Natural killer cell (primary cell): ENCODE measurements around the gene IMMT. TPM values are rescaled to one million over a fixed set of nuclear protein-coding genes. Genes with fewer than 3 reads are reported as not detected.
A peak's percentile ranks its signal among the peaks of the same experiment; 100 is the strongest.

ENCODE experiments used
- ATAC-seq, 3 donors: fragments of 150-1000 bp in 2 of 3; fragments of 200-7000 bp in 1 of 3; cut with Tn5 transposase; 1 replicate in 1 of 3; 2 replicates in 2 of 3; pipeline ENCODE4 v1.10.0; 2021; ENCODE audit warnings: mild to moderate bottlenecking in 2 of 3, moderate library complexity in 2 of 3
- DNase-seq, 2 donors: peaks; one replicate each; pipeline versions ENCODE4 v3.0.0 to v3.0.0-alpha.2; 2013 to 2021; ENCODE audit warnings: mixed read lengths in 1 of 2
- H3K27ac ChIP-seq: one replicate; pipeline ENCODE4 v1.5.1; 2013; ENCODE audit warnings: mild to moderate bottlenecking, low read length
- H3K27me3 ChIP-seq: one replicate; pipeline ENCODE4 v1.6.1; 2013; ENCODE audit warnings: low read length; ENCODE audit not compliant: control insufficient read depth, insufficient read depth
- H3K36me3 ChIP-seq: one replicate; pipeline ENCODE4 v1.6.1; 2013; ENCODE audit warnings: low read length; ENCODE audit not compliant: control insufficient read depth, insufficient read depth
- H3K4me1 ChIP-seq: one replicate; pipeline ENCODE4 v1.6.1; 2013; ENCODE audit warnings: low read length; ENCODE audit not compliant: control insufficient read depth, insufficient read depth
- H3K4me3 ChIP-seq: one replicate; pipeline ENCODE4 v1.5.1; 2013; ENCODE audit warnings: low read length
- H3K9me3 ChIP-seq: one replicate; pipeline ENCODE4 v1.6.1; 2013; ENCODE audit warnings: low read length; ENCODE audit not compliant: control insufficient read depth, insufficient read depth
- H3K27ac Mint-ChIP-seq, 2 donors: one replicate each; pipeline ENCODE4 v1.8.0; 2022; ENCODE audit warnings: mild to moderate bottlenecking in 2 of 2, mixed read lengths in 2 of 2, moderate library complexity in 1 of 2
- H3K27me3 Mint-ChIP-seq, 2 donors: one replicate each; pipeline ENCODE4 v1.8.0; 2022; ENCODE audit warnings: low read depth in 2 of 2, mixed read lengths in 2 of 2
- H3K36me3 Mint-ChIP-seq: one replicate; pipeline ENCODE4 v1.8.0; 2022; ENCODE audit warnings: mixed read lengths
- H3K4me1 Mint-ChIP-seq, 2 donors: one replicate each; pipeline ENCODE4 v1.8.0; 2022; ENCODE audit warnings: mixed read lengths in 2 of 2
- H3K4me3 Mint-ChIP-seq: one replicate; pipeline ENCODE4 v1.8.0; 2022; ENCODE audit warnings: mild to moderate bottlenecking, moderate library complexity, mixed read lengths
- H3K9me3 Mint-ChIP-seq, 2 donors: one replicate each; pipeline ENCODE4 v1.8.0; 2022; ENCODE audit warnings: mixed read lengths in 2 of 2
- CTCF ChIP-seq: fragments of 200-600 bp; IDR thresholded peaks from one replicate; pipeline ENCODE4 v1.8.0; 2022; ENCODE audit warnings: antibody characterized with exemption
- WGBS: methylation state at CpG from one replicate; pipeline ENCODE4 v1.1.7; 2013; ENCODE audit warnings: missing lambda C conversion rate; ENCODE audit not compliant: insufficient coverage; 5-methylcytosine and 5-hydroxymethylcytosine counted together
- intact Hi-C: fragments of 100-400 bp; cut with micrococcal nuclease; formaldehyde crosslinking; loops from one replicate; pipeline ENCODE4 v1.14.2; 2022
- total RNA-seq, 4 donors: library from RNA; stranded (reverse); fragments of 120-200 nt in 1 of 4; gene quantifications; one replicate each; pipeline versions ENCODE4 v1.2.3 to v1.2.4, GENCODE V29; 2013 to 2022

IMMT gene
- total RNA-seq, 3 donors from 2014 or later (not counting 1 experiment from before 2014, with no cell fraction given), result 54.5 to 62.6 (median 59.0) TPM

GRCh38 chr2:86143926-86144685 lies 51.2 kb downstream of the IMMT start:
- DNase-seq, result no peak
- H3K4me3 ChIP-seq, result no peak overlapping the region
- H3K4me3 Mint-ChIP-seq, result no peak overlapping the region
- H3K36me3 Mint-ChIP-seq, result peaks cover 6% of the 10 kb centered on the region
- H3K36me3 ChIP-seq, result peaks cover 65% of the 10 kb centered on the region
- WGBS, result 93% methylated on average over 14 of the region's 14 CpGs
- H3K4me1 Mint-ChIP-seq, result peaks cover 4% of the 10 kb centered on the region in 2 donors
- H3K27ac Mint-ChIP-seq, result peak overlapping the region in 1 of 2 donors; percentile 9
- H3K4me1 ChIP-seq, result no peaks in the 10 kb centered on the region
- intact Hi-C loops, result no loop called here
- no peaks in the 10 kb centered on the region for H3K27me3 Mint-ChIP-seq
- no peak overlapping the region for H3K27ac ChIP-seq
- TF ChIP-seq CTCF, result no peak
- no peaks in the 10 kb centered on the region for H3K9me3 Mint-ChIP-seq
- H3K27me3 ChIP-seq, result no peaks in the 10 kb centered on the region
- no peaks in the 10 kb centered on the region for H3K9me3 ChIP-seq
- no peak for ATAC-seq

- WGBS, result 93% methylated on average over 6 of the region's 6 CpGs
- DNase-seq (no peak), ATAC-seq (no peak)
- Histone ChIP-seq H3K27ac (no peak overlapping the region), H3K27me3 (no peaks in the 10 kb centered on the region), H3K9me3 (no peaks in the 10 kb centered on the region), H3K4me3 (no peak overlapping the region), H3K4me1 (no peaks in the 10 kb centered on the region), H3K36me3 (peaks cover 66% of the 10 kb centered on the region)
- intact Hi-C loops, result no loop called here
- Mint-ChIP-seq H3K36me3 (no peaks in the 10 kb centered on the region), H3K4me3 (no peak overlapping the region), H3K9me3 (no peaks in the 10 kb centered on the region), H3K27ac (peak overlapping the region in 1 of 2 donors; percentile 29), H3K4me1 (peaks cover 0 to 7% of the 10 kb centered on the region in 2 donors), H3K27me3 (no peaks in the 10 kb centered on the region)
- no peak for TF ChIP-seq CTCF
These were observed 52.0 kb downstream of the IMMT start for GRCh38 chr2:86143307-86143706.

GRCh38 chr2:86142436-86143257 lies 52.6 kb downstream of the IMMT start:
- Histone ChIP-seq H3K4me3 (no peak overlapping the region), H3K4me1 (no peaks in the 10 kb centered on the region), H3K9me3 (no peaks in the 10 kb centered on the region), H3K36me3 (peaks cover 66% of the 10 kb centered on the region), H3K27me3 (no peaks in the 10 kb centered on the region), H3K27ac (no peak overlapping the region)
- WGBS, result no CpG with 5 or more reads among the region's 3 CpGs
- ATAC-seq, result no peak
- intact Hi-C loops, result no loop called here
- peaks cover under 1% of the 10 kb centered on the region for H3K36me3 Mint-ChIP-seq
- TF ChIP-seq CTCF, result no peak
- H3K27ac Mint-ChIP-seq, result peak overlapping the region in 1 of 2 donors; percentile 29
- H3K27me3 Mint-ChIP-seq, result no peaks in the 10 kb centered on the region
- no peak for DNase-seq
- H3K4me3 Mint-ChIP-seq, result no peak overlapping the region
- H3K9me3 Mint-ChIP-seq, result no peaks in the 10 kb centered on the region
- peaks cover 0 to 7% of the 10 kb centered on the region in 2 donors for H3K4me1 Mint-ChIP-seq
